Panc1 (cell line): ENCODE results near the gene CYP24A1.

Experiments used
- CTCF ChIP-seq: fragments of 450-650 bp; IDR thresholded peaks from 2 replicates; pipeline ENCODE4 v1.5.1; 2017; ENCODE audit warnings: mild to moderate bottlenecking
- POLR2AphosphoS5 ChIP-seq: IDR thresholded peaks from 2 replicates; pipeline ENCODE4 v1.6.1; 2012; ENCODE audit warnings: mild to moderate bottlenecking, low read depth, low read length, moderate library complexity
- REST ChIP-seq, 2 experiments: IDR thresholded peaks; 2 replicates each; pipeline ENCODE4 v1.6.1; 2011 to 2012; ENCODE audit warnings: low read depth in 2 of 2, control low read depth in 1 of 2, low read length in 1 of 2, mild to moderate bottlenecking in 1 of 2, moderate library complexity in 1 of 2; ENCODE audit not compliant: insufficient read depth in 1 of 2

GRCh38 chr20:54116550-54117235 is 57.1 kb downstream of the CYP24A1 start:
- TF ChIP-seq CTCF: no peak
- TF ChIP-seq POLR2AphosphoS5: no peak
- TF ChIP-seq REST (IDR thresholded peaks at IDR 0.05; ENCODE audit: insufficient read depth in 1 of 2, low read depth in 2 of 2, low read length in 1 of 2): no peak
